PFSK-1 (cell line): ENCODE data around the gene LGALSL.

ENCODE experiments used
- FOXP2 ChIP-seq: optimal IDR thresholded peaks from 2 replicates; pipeline ENCODE3; 2011; ENCODE audit warnings: borderline replicate concordance, control low read depth, inconsistent platforms; ENCODE audit not compliant: insufficient read depth; ENCODE audit errors: extremely low read length, extremely low read depth
- POLR2AphosphoS5 ChIP-seq: IDR thresholded peaks from 2 replicates; pipeline ENCODE4 v1.6.1; 2012; ENCODE audit warnings: low read depth, mild to moderate bottlenecking, control low read depth, low read length, moderate library complexity
- SIN3A ChIP-seq: IDR thresholded peaks from 2 replicates; pipeline ENCODE4 v1.6.1; 2012; ENCODE audit warnings: mild to moderate bottlenecking, low read length, moderate library complexity, borderline replicate concordance; ENCODE audit not compliant: insufficient read depth
- TAF1 ChIP-seq: IDR thresholded peaks from 2 replicates; pipeline ENCODE4 v1.6.1; 2012; ENCODE audit warnings: low read length, control low read depth, borderline replicate concordance; ENCODE audit not compliant: insufficient read depth
- TF ChIP-seq, protein P1 (sequence below), 2 experiments: IDR thresholded peaks; 2 replicates each; pipeline versions ENCODE4 v1.6.1 to v1.8.0; 2011 to 2012; ENCODE audit warnings: low read depth in 2 of 2, low read length in 2 of 2, control low read depth in 1 of 2, inconsistent platforms in 1 of 2, mild to moderate bottlenecking in 1 of 2, moderate library complexity in 1 of 2; ENCODE audit not compliant: insufficient read depth in 1 of 2

Gene LGALSL

GRCh38 chr2:64451051-64451450, 2.9 kb upstream of the LGALSL start:
- TF ChIP-seq POLR2AphosphoS5 (no peak), TAF1 (no peak), FOXP2 (no peak), SIN3A (no peak)
- TF ChIP-seq, protein P1, sequence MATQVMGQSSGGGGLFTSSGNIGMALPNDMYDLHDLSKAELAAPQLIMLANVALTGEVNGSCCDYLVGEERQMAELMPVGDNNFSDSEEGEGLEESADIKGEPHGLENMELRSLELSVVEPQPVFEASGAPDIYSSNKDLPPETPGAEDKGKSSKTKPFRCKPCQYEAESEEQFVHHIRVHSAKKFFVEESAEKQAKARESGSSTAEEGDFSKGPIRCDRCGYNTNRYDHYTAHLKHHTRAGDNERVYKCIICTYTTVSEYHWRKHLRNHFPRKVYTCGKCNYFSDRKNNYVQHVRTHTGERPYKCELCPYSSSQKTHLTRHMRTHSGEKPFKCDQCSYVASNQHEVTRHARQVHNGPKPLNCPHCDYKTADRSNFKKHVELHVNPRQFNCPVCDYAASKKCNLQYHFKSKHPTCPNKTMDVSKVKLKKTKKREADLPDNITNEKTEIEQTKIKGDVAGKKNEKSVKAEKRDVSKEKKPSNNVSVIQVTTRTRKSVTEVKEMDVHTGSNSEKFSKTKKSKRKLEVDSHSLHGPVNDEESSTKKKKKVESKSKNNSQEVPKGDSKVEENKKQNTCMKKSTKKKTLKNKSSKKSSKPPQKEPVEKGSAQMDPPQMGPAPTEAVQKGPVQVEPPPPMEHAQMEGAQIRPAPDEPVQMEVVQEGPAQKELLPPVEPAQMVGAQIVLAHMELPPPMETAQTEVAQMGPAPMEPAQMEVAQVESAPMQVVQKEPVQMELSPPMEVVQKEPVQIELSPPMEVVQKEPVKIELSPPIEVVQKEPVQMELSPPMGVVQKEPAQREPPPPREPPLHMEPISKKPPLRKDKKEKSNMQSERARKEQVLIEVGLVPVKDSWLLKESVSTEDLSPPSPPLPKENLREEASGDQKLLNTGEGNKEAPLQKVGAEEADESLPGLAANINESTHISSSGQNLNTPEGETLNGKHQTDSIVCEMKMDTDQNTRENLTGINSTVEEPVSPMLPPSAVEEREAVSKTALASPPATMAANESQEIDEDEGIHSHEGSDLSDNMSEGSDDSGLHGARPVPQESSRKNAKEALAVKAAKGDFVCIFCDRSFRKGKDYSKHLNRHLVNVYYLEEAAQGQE (IDR thresholded peaks at IDR 0.05; ENCODE audit: insufficient read depth in 1 of 2, low read depth in 2 of 2, low read length in 2 of 2), result no peak

- TF ChIP-seq SIN3A (no peak), FOXP2 (no peak), POLR2AphosphoS5 (no peak)
- TF ChIP-seq, protein P1 (IDR thresholded peaks at IDR 0.05; ENCODE audit: insufficient read depth in 1 of 2, low read depth in 2 of 2, low read length in 2 of 2), result no peak
Observed at GRCh38 chr2:64454386-64455332, 697 bp downstream of the LGALSL start.

DNA sequence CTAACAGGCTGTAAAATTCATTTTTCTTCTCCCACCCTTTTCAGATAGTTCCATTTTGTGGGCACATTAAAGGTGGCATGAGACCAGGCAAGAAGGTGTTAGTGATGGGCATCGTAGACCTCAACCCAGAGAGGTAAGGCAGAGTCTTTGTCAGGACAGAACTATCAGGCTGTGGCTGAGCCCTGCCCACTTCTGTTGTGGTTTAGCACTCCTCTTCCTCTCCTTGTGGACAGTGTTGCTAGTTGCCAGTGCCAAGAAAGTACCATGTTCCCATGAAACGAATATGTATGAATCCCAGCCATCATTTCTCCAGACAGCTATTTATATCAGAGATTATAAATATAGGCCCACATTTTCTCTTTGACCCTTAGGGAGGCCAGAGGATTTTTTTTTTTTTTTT, 1.6 kb downstream of the LGALSL start:
- TF ChIP-seq POLR2AphosphoS5 (no peak), FOXP2 (no peak), TAF1 (no peak), SIN3A (no peak)
- TF ChIP-seq, protein P1 (IDR thresholded peaks at IDR 0.05; ENCODE audit: insufficient read depth in 1 of 2, low read depth in 2 of 2, low read length in 2 of 2), result no peak

DNA sequence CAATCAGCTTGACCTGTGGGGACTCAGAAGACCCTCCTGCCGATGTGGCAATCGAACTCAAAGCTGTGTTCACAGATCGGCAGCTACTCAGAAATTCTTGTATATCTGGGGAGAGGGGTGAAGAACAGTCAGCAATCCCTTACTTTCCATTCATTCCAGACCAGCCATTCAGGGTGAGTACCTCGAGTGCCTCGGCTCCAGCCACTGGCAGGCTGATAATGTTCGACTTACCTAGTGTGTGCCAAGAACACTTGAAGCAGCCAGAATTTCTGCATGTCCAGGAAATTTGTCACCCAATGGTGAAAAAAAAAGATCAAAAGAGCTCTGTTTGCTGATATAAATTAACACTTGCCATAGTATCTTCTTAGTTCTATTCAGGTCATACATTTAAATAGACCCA, 2.3 kb downstream of the LGALSL start:
- TF ChIP-seq TAF1 (no peak), FOXP2 (no peak), SIN3A (no peak), POLR2AphosphoS5 (no peak)
- TF ChIP-seq, protein P1 (IDR thresholded peaks at IDR 0.05; ENCODE audit: insufficient read depth in 1 of 2, low read depth in 2 of 2, low read length in 2 of 2), result no peak

GRCh38 chr2:64457524-64457923, 3.6 kb downstream of the LGALSL start:
- TF ChIP-seq FOXP2 (no peak), TAF1 (no peak), SIN3A (no peak), POLR2AphosphoS5 (no peak)
- TF ChIP-seq, protein P1 (IDR thresholded peaks at IDR 0.05; ENCODE audit: insufficient read depth in 1 of 2, low read depth in 2 of 2, low read length in 2 of 2), result no peak
